Measurements from ENCODE around the gene RAB11B.
A peak's percentile ranks its signal among the peaks of the same experiment; 100 is the strongest.

RAB11B gene

GRCh38 chr19:8386990-8387389, 3.2 kb upstream of the RAB11B start:
- TF ChIP-seq ZNF274 (IDR thresholded peaks at IDR 0.05; ENCODE audit: low read depth, low read length): no peak
- no peak overlapping the region for H3K4me3 ChIP-seq (ENCODE audit: low read length)

- H3K4me3 ChIP-seq (ENCODE audit: low read length): no peak overlapping the region
- no peak for TF ChIP-seq ZNF274 (IDR thresholded peaks at IDR 0.05; ENCODE audit: low read depth, low read length)
These were observed 2.2 kb upstream of the RAB11B start for GRCh38 chr19:8387688-8388611.

GRCh38 chr19:8388612-8388958, 1.6 kb upstream of the RAB11B start:
- no peak overlapping the region for H3K4me3 ChIP-seq (ENCODE audit: low read length)
- TF ChIP-seq ZNF274 (IDR thresholded peaks at IDR 0.05; ENCODE audit: low read depth, low read length): no peak

GRCh38 chr19:8390617-8390981, 439 bp downstream of the RAB11B start:
- no peak for TF ChIP-seq ZNF274 (IDR thresholded peaks at IDR 0.05; ENCODE audit: low read depth, low read length)
- H3K4me3 ChIP-seq (ENCODE audit: low read length): peak overlapping the region; percentile 89

- TF ChIP-seq ZNF274 (IDR thresholded peaks at IDR 0.05; ENCODE audit: low read depth, low read length): no peak
- H3K4me3 ChIP-seq (ENCODE audit: low read length): peak overlapping the region; percentile 12; the same call in 1 of the 2 replicates
These were observed 1.2 kb downstream of the RAB11B start for GRCh38 chr19:8391198-8392016.

- TF ChIP-seq ZNF274 (IDR thresholded peaks at IDR 0.05; ENCODE audit: low read depth, low read length): no peak
- no peak overlapping the region for H3K4me3 ChIP-seq (ENCODE audit: low read length)
These were observed 1.9 kb downstream of the RAB11B start for GRCh38 chr19:8392017-8392591.

GRCh38 chr19:8393192-8393870, 3.2 kb downstream of the RAB11B start:
- H3K4me3 ChIP-seq (ENCODE audit: low read length): no peak overlapping the region
- TF ChIP-seq ZNF274 (IDR thresholded peaks at IDR 0.05; ENCODE audit: low read depth, low read length): no peak

GRCh38 chr19:8393871-8394250, 3.7 kb downstream of the RAB11B start:
- no peak overlapping the region for H3K4me3 ChIP-seq (ENCODE audit: low read length)
- no peak for TF ChIP-seq ZNF274 (IDR thresholded peaks at IDR 0.05; ENCODE audit: low read depth, low read length)

GRCh38 chr19:8395621-8396082, 5.5 kb downstream of the RAB11B start:
- H3K4me3 ChIP-seq (ENCODE audit: low read length): no peak overlapping the region
- TF ChIP-seq ZNF274 (IDR thresholded peaks at IDR 0.05; ENCODE audit: low read depth, low read length): no peak

- TF ChIP-seq ZNF274 (IDR thresholded peaks at IDR 0.05; ENCODE audit: low read depth, low read length): no peak
- H3K4me3 ChIP-seq (ENCODE audit: low read length): no peak overlapping the region
These were observed 6.0 kb downstream of the RAB11B start for GRCh38 chr19:8396185-8396562.

- TF ChIP-seq ZNF274 (IDR thresholded peaks at IDR 0.05; ENCODE audit: low read depth, low read length): no peak
- no peak overlapping the region for H3K4me3 ChIP-seq (ENCODE audit: low read length)
These were observed 6.5 kb downstream of the RAB11B start for GRCh38 chr19:8396563-8397203.

GRCh38 chr19:8397271-8397670, 7.1 kb downstream of the RAB11B start:
- H3K4me3 ChIP-seq (ENCODE audit: low read length): no peak overlapping the region
- TF ChIP-seq ZNF274 (IDR thresholded peaks at IDR 0.05; ENCODE audit: low read depth, low read length): no peak

GRCh38 chr19:8397746-8398310, 7.7 kb downstream of the RAB11B start:
- no peak overlapping the region for H3K4me3 ChIP-seq (ENCODE audit: low read length)
- TF ChIP-seq ZNF274 (IDR thresholded peaks at IDR 0.05; ENCODE audit: low read depth, low read length): no peak
